OCI-LY3 (cell line): ENCODE measurements around the gene AKAP12.

Source experiments
- H2AFZ ChIP-seq: fragments of 200-600, 300-600 bp; shearing (Covaris generic); 2 replicates; pipeline ENCODE4 v1.6.0; 2014; ENCODE audit warnings: antibody characterized with exemption, low read depth, low read length
- H3K27ac ChIP-seq: fragments of 200-600, 300-600 bp; sonication (generic); 2 replicates; pipeline ENCODE4 v1.5.1; 2014; ENCODE audit warnings: mild to moderate bottlenecking, low read length, moderate library complexity, mixed read lengths
- H3K27me3 ChIP-seq: fragments of 200-600, 300-600 bp; sonication (generic); 2 replicates; pipeline ENCODE4 v1.6.1; 2014; ENCODE audit warnings: low read depth, low read length, mixed read lengths
- H3K36me3 ChIP-seq: fragments of 200-600, 300-600 bp; sonication (generic); replicated peaks from 2 replicates; pipeline ENCODE3; 2014; ENCODE audit warnings: low read depth, low read length, mixed read lengths
- H3K4me1 ChIP-seq: fragments of 300-600, 200-600 bp; sonication (generic); 2 replicates; pipeline ENCODE4 v1.6.1; 2014; ENCODE audit warnings: low read length, mixed read lengths
- H3K4me2 ChIP-seq: fragments of 200-600, 300-600 bp; sonication (generic); 2 replicates; pipeline ENCODE4 v1.6.1; 2014; ENCODE audit warnings: low read length, mixed read lengths
- H3K4me3 ChIP-seq: fragments of 300-600, 200-600 bp; sonication (generic); 2 replicates; pipeline ENCODE4 v1.5.1; 2014; ENCODE audit warnings: antibody characterized with exemption, mild to moderate bottlenecking, low read length, moderate library complexity
- H3K79me2 ChIP-seq: fragments of 300-600, 200-600 bp; shearing (Covaris generic); 2 replicates; pipeline ENCODE4 v1.6.1; 2014; ENCODE audit warnings: mild to moderate bottlenecking, low read length, mixed read lengths
- H3K9ac ChIP-seq: fragments of 300-600, 200-600 bp; shearing (Covaris generic); 2 replicates; pipeline ENCODE4 v1.6.0; 2014; ENCODE audit warnings: mild to moderate bottlenecking, low read length, moderate library complexity
- H3K9me3 ChIP-seq: fragments of 200-600, 300-600 bp; shearing (Covaris generic); 2 replicates; pipeline ENCODE4 v1.6.1; 2014; ENCODE audit warnings: low read length, mixed read lengths; ENCODE audit not compliant: insufficient read depth
- H4K20me1 ChIP-seq: fragments of 200-600, 300-600 bp; sonication (generic); 2 replicates; pipeline ENCODE4 v1.6.1; 2016; ENCODE audit warnings: low read length, mixed read lengths; ENCODE audit not compliant: insufficient read depth
- EZH2phosphoT487 ChIP-seq: fragments of 200-600 bp; shearing (Covaris generic); IDR thresholded peaks from 2 replicates; pipeline ENCODE4 v1.6.1; 2018; ENCODE audit warnings: antibody characterized with exemption, mixed run types, low read depth
- TF ChIP-seq, protein P1 (sequence below): fragments of 200-600, 300-600 bp; sonication (generic); IDR thresholded peaks from 2 replicates; pipeline ENCODE4 v1.5.1; 2014; ENCODE audit warnings: antibody characterized with exemption, low read length, low read depth

The AKAP12 gene

DNA sequence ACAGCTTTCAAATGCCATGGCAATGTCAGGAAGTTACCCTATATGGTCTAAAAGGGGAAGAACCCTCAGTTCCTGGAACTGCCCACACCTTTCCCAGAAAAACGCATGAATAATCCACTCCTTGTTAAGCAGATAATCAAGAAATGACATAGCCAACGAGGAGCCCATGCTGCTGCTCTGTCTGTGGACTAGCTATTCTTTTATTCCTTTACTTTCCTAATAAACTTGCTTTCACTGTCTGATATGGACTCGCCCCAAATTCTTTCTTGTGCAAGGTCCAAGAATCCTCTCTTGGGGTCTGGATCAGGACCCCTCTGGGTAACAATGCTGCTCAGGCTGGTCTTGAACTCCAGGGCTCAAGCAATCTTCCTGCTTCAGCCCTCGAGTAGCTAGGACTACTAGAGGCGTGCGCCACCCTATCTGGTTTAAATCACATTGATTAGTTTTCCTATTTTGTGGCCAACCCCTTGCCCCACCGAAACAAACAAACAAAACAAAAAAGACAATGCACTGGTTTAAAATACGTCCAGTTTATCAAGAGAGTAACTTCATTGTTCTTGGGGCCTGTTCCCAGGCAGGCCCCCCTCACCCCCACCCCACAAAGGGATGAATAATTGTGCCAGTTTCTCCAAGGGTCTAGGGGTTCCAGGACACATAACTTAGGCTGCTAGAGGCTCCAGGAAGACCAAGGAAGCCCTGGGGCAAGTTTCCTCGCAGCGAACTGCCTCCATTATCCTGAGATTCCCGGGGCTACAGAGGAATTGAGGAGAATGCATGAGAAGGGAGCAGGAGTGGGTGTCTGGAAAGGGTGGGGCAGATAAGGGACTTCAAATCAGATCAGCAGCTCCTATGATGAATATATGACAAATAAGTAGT lies 10.1 kb upstream of the AKAP12 start:
- Histone ChIP-seq H3K36me3 (no peaks in the 10 kb centered on the region), H2AFZ (no peak overlapping the region), H3K27ac (no peak overlapping the region), H3K4me3 (no peak overlapping the region), H3K4me1 (no peaks in the 10 kb centered on the region), H3K9me3 (no peaks in the 10 kb centered on the region), H3K79me2 (no peaks in the 10 kb centered on the region), H3K9ac (no peak overlapping the region), H4K20me1 (no peaks in the 10 kb centered on the region), H3K4me2 (no peak overlapping the region), H3K27me3 (no peaks in the 10 kb centered on the region)
- TF ChIP-seq, protein P1, sequence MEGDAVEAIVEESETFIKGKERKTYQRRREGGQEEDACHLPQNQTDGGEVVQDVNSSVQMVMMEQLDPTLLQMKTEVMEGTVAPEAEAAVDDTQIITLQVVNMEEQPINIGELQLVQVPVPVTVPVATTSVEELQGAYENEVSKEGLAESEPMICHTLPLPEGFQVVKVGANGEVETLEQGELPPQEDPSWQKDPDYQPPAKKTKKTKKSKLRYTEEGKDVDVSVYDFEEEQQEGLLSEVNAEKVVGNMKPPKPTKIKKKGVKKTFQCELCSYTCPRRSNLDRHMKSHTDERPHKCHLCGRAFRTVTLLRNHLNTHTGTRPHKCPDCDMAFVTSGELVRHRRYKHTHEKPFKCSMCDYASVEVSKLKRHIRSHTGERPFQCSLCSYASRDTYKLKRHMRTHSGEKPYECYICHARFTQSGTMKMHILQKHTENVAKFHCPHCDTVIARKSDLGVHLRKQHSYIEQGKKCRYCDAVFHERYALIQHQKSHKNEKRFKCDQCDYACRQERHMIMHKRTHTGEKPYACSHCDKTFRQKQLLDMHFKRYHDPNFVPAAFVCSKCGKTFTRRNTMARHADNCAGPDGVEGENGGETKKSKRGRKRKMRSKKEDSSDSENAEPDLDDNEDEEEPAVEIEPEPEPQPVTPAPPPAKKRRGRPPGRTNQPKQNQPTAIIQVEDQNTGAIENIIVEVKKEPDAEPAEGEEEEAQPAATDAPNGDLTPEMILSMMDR = no peak
- TF ChIP-seq EZH2phosphoT487 = no peak

DNA sequence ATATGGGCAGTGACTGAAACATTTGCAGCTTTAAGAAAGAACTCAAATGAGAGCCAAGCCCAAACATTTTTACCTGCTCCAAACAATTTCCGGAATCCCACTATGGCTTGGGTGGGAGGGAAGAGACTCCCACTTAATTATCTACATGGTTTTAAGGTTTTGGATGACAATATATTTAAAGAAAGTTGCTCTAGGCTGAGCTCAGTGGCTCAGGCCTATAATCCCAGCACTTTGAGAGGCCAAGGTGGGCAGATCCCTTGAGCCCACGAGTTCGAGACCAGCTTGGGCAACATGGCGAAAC lies 9.5 kb upstream of the AKAP12 start:
- Histone ChIP-seq H3K79me2 (no peaks in the 10 kb centered on the region), H4K20me1 (no peaks in the 10 kb centered on the region), H3K9me3 (no peaks in the 10 kb centered on the region), H3K36me3 (no peaks in the 10 kb centered on the region), H3K9ac (no peak overlapping the region), H3K27me3 (no peaks in the 10 kb centered on the region), H3K4me2 (no peak overlapping the region), H2AFZ (no peak overlapping the region), H3K4me1 (no peaks in the 10 kb centered on the region), H3K27ac (no peak overlapping the region), H3K4me3 (no peak overlapping the region)
- TF ChIP-seq, protein P1 = no peak
- no peak for TF ChIP-seq EZH2phosphoT487

GRCh38 chr6:151232899-151233298 lies 6.9 kb upstream of the AKAP12 start:
- Histone ChIP-seq H3K4me2 (no peak overlapping the region), H4K20me1 (no peaks in the 10 kb centered on the region), H3K36me3 (no peaks in the 10 kb centered on the region), H3K27me3 (no peaks in the 10 kb centered on the region), H3K9me3 (no peaks in the 10 kb centered on the region), H3K9ac (no peak overlapping the region), H3K79me2 (no peaks in the 10 kb centered on the region), H2AFZ (no peak overlapping the region), H3K4me1 (no peaks in the 10 kb centered on the region), H3K27ac (no peak overlapping the region), H3K4me3 (no peak overlapping the region)
- TF ChIP-seq, protein P1 = no peak
- no peak for TF ChIP-seq EZH2phosphoT487

GRCh38 chr6:151233731-151234130 lies 6.0 kb upstream of the AKAP12 start:
- Histone ChIP-seq H3K4me1 (no peaks in the 10 kb centered on the region), H2AFZ (no peak overlapping the region), H3K4me2 (no peak overlapping the region), H3K4me3 (no peak overlapping the region), H3K36me3 (no peaks in the 10 kb centered on the region), H4K20me1 (no peaks in the 10 kb centered on the region), H3K9me3 (no peaks in the 10 kb centered on the region), H3K79me2 (no peaks in the 10 kb centered on the region), H3K9ac (no peak overlapping the region), H3K27ac (no peak overlapping the region), H3K27me3 (no peaks in the 10 kb centered on the region)
- TF ChIP-seq, protein P1 = no peak
- TF ChIP-seq EZH2phosphoT487 = no peak
